ENCODE data around the gene SCARF2. TPM values are rescaled to one million over a fixed set of nuclear protein-coding genes. Genes with fewer than 3 reads are reported as not detected.

SCARF2 gene
- total RNA-seq, 1 donor from 2014 or later, result 23.4 TPM

DNA sequence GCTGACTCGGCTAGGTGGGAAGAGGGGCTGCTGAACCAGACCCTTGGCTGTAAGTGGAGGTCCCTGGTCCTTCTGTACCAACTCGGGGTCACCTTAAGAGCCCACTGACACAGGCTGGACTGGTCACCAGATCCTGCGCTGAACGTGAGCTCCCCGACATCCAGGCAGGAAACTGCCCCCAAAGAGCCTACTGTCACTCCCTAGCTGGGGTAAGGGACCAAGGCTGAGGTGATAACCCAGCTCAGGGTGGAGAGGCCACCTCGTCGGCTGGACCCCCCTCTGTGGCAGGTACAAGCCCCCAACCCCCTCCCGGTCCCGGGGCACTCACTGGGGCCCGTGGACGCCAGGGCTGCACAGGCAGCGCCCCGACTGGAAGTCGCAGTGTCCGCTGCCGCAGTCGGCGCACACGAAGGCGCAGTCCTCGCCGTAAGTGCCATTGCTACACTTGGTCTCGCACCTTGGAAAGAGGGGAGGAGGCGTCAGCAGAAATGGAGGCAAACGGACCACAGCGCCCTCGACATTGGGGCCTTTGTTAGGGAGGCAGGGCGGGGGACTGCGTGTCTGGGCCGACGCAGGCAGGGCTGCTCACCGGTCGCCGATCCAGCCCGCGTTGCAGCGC lies 7.4 kb downstream of the SCARF2 start:
- DNase-seq (ENCODE audit: low read depth, low spot score), result no peak
- Mint-ChIP-seq H3K9me3 (no peaks in the 10 kb centered on the region), H3K27ac (ENCODE audit: unreplicated experiment) (no peak overlapping the region), H3K4me1 (peaks cover 13% of the 10 kb centered on the region), H3K27me3 (ENCODE audit: low read depth) (peaks cover 45% of the 10 kb centered on the region), H3K4me3 (no peak overlapping the region), H3K36me3 (ENCODE audit: low read depth) (peaks cover 10% of the 10 kb centered on the region)
- TF ChIP-seq, protein P1, sequence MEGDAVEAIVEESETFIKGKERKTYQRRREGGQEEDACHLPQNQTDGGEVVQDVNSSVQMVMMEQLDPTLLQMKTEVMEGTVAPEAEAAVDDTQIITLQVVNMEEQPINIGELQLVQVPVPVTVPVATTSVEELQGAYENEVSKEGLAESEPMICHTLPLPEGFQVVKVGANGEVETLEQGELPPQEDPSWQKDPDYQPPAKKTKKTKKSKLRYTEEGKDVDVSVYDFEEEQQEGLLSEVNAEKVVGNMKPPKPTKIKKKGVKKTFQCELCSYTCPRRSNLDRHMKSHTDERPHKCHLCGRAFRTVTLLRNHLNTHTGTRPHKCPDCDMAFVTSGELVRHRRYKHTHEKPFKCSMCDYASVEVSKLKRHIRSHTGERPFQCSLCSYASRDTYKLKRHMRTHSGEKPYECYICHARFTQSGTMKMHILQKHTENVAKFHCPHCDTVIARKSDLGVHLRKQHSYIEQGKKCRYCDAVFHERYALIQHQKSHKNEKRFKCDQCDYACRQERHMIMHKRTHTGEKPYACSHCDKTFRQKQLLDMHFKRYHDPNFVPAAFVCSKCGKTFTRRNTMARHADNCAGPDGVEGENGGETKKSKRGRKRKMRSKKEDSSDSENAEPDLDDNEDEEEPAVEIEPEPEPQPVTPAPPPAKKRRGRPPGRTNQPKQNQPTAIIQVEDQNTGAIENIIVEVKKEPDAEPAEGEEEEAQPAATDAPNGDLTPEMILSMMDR (conservative IDR thresholded peaks at IDR 0.05), result no peak

DNA sequence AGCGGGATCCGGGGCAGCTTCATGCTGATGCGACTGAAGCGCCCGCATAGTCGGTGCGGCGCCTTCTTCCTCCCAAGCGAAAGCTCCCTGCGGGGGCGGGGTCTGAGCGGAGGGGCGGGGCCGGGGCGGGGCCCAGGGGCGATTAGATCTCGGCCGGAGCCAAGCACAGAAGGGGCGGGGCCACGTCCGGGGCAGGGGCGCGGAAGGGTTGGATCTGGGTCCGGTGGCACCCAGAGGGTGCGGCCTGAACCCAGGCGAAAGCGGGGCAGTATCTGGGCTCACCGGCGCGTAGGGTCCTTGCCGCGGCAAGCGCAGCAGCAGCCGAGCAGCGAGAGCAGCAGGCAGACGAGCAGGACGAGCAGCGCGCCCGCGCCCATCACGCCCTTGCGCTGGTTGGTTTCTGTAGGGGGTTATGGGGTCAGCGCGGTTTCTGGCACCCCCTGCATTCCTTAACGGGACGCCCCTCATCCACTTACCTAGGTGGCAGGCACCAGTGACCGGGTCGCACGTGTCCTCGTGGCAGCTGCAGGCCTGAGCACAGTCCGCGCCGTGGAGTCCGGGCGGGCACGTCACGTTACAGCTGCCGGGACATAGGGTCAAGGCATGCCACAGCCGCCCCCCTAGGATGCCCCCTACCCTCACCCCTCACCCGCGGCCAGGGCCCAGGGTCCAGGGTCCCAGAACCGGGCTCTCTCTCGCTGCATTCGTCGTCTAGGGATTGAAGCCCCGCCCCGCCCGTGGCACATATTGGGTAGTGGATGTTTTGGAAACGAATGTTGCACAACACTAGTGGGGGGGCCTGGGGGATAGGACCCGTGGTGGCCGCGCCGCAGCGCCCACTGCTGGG lies 8.1 kb downstream of the SCARF2 start:
- Mint-ChIP-seq H3K27me3 (ENCODE audit: low read depth) (peaks cover 38% of the 10 kb centered on the region), H3K9me3 (no peaks in the 10 kb centered on the region), H3K36me3 (ENCODE audit: low read depth) (peaks cover 10% of the 10 kb centered on the region), H3K4me1 (peaks cover 6% of the 10 kb centered on the region), H3K4me3 (no peak overlapping the region), H3K27ac (ENCODE audit: unreplicated experiment) (no peak overlapping the region)
- TF ChIP-seq, protein P1 (conservative IDR thresholded peaks at IDR 0.05), result no peak
- no peak for DNase-seq (ENCODE audit: low read depth, low spot score)

DNA sequence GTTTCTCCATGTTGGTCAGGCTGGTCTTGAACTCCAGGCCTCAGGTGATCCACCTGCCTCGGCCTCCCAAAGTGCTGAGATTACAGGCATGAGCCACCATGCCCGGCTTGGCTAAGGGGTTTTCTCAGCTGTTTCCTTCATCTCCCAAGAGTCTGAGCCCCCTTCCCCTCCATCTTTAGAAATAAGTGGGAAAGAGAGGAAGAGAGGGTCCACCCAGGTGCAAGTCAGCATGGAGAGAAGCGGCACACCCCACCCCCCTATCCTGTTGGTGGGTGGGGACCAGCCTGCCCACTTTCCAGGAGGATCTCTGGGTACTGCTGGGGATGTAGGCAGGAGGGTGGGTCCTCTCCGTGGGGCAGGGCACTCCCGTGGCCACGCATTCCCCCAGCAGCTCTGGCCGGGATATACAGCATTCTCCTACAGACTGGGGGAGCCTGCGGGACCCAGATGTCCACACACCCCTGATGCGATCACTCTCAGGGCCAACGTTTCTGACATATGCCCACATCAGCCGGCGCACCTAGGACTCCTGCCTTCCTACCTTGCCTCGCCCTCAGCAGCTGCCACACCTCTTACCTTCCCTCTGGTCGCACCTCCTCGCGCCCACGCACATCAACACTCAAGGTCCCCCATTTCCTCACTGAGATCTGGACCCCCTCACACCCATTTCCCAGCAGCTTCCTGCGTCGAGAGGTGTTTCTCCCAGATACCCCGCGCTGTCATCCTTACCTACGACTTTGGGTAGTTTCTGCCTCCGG lies 8.9 kb downstream of the SCARF2 start:
- Mint-ChIP-seq H3K9me3 (no peaks in the 10 kb centered on the region), H3K4me3 (no peak overlapping the region), H3K27ac (ENCODE audit: unreplicated experiment) (no peak overlapping the region), H3K27me3 (ENCODE audit: low read depth) (peaks cover 32% of the 10 kb centered on the region), H3K36me3 (ENCODE audit: low read depth) (peaks cover 10% of the 10 kb centered on the region), H3K4me1 (peaks cover 11% of the 10 kb centered on the region)
- no peak for DNase-seq (ENCODE audit: low read depth, low spot score)
- TF ChIP-seq, protein P1 (conservative IDR thresholded peaks at IDR 0.05), result no peak

DNA sequence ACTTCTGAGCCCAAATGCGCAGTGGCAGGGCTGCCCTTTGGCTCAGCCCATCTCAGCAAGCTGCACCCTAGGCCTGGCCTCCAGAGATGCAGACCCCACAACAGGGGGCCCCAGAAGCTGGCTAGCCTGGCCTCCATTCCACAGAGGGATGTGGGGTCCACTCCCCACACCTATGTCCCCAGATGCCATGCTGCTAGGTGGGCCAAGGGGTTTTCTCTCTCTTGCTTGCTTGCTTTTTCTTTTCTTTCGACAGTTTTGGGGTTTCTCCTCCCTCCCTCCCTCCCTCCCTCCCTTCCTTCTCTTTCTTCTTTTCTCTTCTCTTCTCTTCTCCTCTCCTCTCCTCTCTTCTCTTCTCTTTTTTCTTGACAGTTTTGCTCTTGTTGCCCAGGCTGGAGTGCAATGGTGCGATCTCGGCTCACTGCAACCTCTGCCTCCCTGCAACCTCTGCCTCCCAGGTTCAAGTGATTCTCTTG lies 9.6 kb downstream of the SCARF2 start:
- DNase-seq (ENCODE audit: low read depth, low spot score), result no peak
- Mint-ChIP-seq H3K27ac (ENCODE audit: unreplicated experiment) (no peak overlapping the region), H3K36me3 (ENCODE audit: low read depth) (peaks cover 10% of the 10 kb centered on the region), H3K4me3 (no peak overlapping the region), H3K4me1 (peaks cover 13% of the 10 kb centered on the region), H3K27me3 (ENCODE audit: low read depth) (peaks cover 29% of the 10 kb centered on the region), H3K9me3 (no peaks in the 10 kb centered on the region)
- TF ChIP-seq, protein P1 (conservative IDR thresholded peaks at IDR 0.05), result no peak

DNA sequence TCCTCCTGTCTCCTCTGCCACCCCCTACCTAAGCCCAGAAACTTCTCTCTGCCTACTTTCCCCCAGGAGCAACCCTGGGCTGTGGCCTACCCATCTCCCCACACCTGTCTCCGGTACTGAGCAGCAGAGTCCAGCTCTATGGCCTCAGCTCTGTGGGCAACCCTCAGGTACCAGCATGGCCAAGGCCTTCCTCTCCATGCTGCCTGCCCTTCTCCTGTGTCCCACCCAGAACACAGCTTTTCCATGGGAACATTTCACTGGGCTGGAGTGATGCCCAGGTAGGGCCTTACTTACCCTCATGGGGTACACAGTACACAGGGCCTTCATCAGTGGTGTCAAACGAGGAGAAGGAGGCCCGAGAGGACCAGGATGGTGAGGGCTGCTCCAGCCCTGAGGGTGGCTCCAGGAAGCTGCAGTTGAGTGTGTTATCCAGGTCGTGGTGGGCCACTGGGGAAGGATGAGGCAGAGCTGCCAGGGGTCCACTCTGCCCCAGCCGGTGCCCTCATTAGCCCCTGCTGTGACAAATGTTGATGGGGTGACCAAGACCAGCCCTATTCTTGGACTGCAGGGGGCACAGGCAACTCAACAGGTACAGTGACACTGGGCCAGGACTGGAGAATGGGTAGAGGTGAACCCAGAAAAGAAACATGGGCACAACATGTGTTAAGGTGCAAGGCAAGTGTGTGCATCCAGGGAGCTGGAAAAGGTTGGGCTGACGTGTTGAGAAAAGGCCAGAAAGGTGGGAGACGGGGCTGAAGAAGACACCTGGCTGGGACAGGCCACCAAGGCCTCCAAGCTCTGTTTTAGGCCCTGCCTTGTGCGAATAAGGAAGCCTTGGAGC lies 10.3 kb downstream of the SCARF2 start:
- no peaks in the 10 kb centered on the region for H3K9me3 Mint-ChIP-seq
- peaks cover 12% of the 10 kb centered on the region for H3K4me1 Mint-ChIP-seq
- peak overlapping the region; percentile 39 for H3K4me3 Mint-ChIP-seq
- H3K27me3 Mint-ChIP-seq (ENCODE audit: low read depth), result peaks cover 23% of the 10 kb centered on the region
- no peak overlapping the region for H3K27ac Mint-ChIP-seq (ENCODE audit: unreplicated experiment)
- TF ChIP-seq, protein P1 (conservative IDR thresholded peaks at IDR 0.05), result no peak
- H3K36me3 Mint-ChIP-seq (ENCODE audit: low read depth), result peaks cover 10% of the 10 kb centered on the region
- DNase-seq (ENCODE audit: low read depth, low spot score), result no peak

Data from neural crest cell (in vitro differentiated cells).